Right lobe of liver (tissue), 6 donors: Measurements from ENCODE around the gene ELK3. TPM values are rescaled to one million over a fixed set of nuclear protein-coding genes. Genes with fewer than 3 reads are reported as not detected.

Experiments
- ATAC-seq, 4 donors: fragments of 200-7000 bp; cut with Tn5 transposase; one replicate each; pipeline ENCODE4 v1.9.1; 2020; ENCODE audit warnings: mild to moderate bottlenecking in 4 of 4, moderate library complexity in 4 of 4
- DNase-seq, 3 donors: peaks; one replicate each; pipeline ENCODE4 v3.0.0-alpha.2; 2020
- H3K27ac ChIP-seq, 3 donors: fragments of 200-600 bp; one replicate each; pipeline ENCODE4 v1.8.0; 2022
- H3K27me3 ChIP-seq, 2 donors: fragments of 200-600 bp; one replicate each; pipeline ENCODE4 v1.8.0; 2022
- H3K36me3 ChIP-seq, 4 donors: fragments of 200-600 bp; sonication (generic) in 1 of 4; one replicate each; pipeline versions ENCODE4 v1.5.1 to v1.8.0; 2017 to 2022; ENCODE audit warnings: control low read depth in 1 of 4
- H3K4me1 ChIP-seq, 4 donors: fragments of 200-600 bp; sonication (generic) in 1 of 4; one replicate each; pipeline versions ENCODE4 v1.5.1 to v1.8.0; 2017 to 2022; ENCODE audit warnings: control low read depth in 1 of 4
- H3K4me3 ChIP-seq, 3 donors: fragments of 200-600 bp; one replicate each; pipeline ENCODE4 v1.8.0; 2022
- H3K9me3 ChIP-seq, 4 donors: fragments of 200-600 bp; sonication (generic) in 1 of 4; one replicate each; pipeline versions ENCODE4 v1.5.1 to v1.8.0; 2017 to 2022; ENCODE audit warnings: control low read depth in 1 of 4
- POLR2A ChIP-seq: fragments of 450-650 bp; IDR thresholded peaks from one replicate; pipeline ENCODE4 v1.6.1; 2017; ENCODE audit warnings: antibody characterized with exemption, mild to moderate bottlenecking
- WGBS: methylation state at CpG from one replicate; pipeline ENCODE4 v1.1.6; 2018; ENCODE audit warnings: low coverage, low lambda C conversion rate; ENCODE audit not compliant: insufficient coverage; ENCODE audit errors: missing lambda C conversion rate; 5-methylcytosine and 5-hydroxymethylcytosine counted together
- intact Hi-C, 2 donors: fragments of 100-400 bp; cut with DNase I; formaldehyde crosslinking; loops; one replicate each; pipeline versions ENCODE4 v1.11.2 to v1.14.1; 2022
- total RNA-seq, 6 experiments: library from RNA; depleted of rRNA in 2 of 6; stranded (reverse); fragments of >200 nt in 2 of 6; fragmentation: NEBNext Ultra II Directional in 3 of 6; extraction: Animal tissue kit (Norgen Biotek cat#: 25700) in 3 of 6; gene quantifications; one replicate each; pipeline versions ENCODE4 v1.1.0 to v1.2.4, GENCODE V29; 2016 to 2023
- TF ChIP-seq, protein P1 (sequence below), 4 donors: fragments of 200-600 bp in 3 of 4; fragments of 450-650 bp in 1 of 4; IDR thresholded peaks; one replicate each; pipeline versions ENCODE4 v1.5.1 to v1.8.0; 2016 to 2022; ENCODE audit warnings: antibody characterized with exemption in 4 of 4, mild to moderate bottlenecking in 2 of 4
- donor health status: DM: no; HTN: yes; CAD: no.
- donor health status: DM: no; HTN: no; CAD: no.
- donor health status: DM: no; HTN: no; CAD: no.
- donor health status: DM: no; HTN: yes; CAD: no.
- donor health status: DM: no; HTN: yes; CAD: no.

ELK3 gene
- total RNA-seq, 6 experiments from 2014 or later, result 5.3 to 11.2 (median 5.8) TPM

DNA sequence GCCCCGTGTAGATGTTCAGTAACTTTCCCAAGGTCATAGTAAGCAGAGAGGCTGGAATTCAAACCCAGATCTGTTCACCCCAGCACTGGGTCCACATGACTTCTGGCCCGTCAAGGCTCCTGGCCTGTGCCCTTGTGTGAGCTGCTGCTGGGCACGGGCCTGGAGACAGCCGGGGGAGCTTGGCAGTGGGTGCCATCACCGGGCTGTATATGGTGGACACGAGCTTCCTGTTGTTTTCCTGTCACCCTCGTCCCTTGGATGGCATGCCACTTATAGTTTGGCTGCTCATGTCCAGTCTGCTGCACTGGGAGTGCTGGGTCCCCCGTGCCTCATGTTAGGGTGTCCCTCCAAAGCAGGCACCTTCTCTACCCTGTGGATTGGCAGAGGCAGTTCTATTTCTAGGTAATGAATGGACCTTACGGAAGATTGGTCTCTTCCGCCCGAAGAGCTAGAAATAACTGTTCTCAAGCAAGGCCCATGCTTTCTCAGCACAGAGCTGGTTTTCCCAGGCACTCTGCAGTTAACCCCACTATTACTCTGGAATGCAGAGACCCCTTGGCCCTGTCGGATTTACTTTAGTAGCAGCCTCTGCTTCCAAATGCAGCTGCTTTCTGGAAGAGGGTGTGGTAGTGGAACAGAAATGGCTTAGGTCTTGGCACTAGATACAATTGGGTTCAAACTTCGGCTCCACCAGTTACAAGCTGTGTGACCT is 44.3 kb downstream of the ELK3 start:
- DNase-seq, result no peak
- no peak for ATAC-seq
- TF ChIP-seq POLR2A, result no peak
- TF ChIP-seq, protein P1, sequence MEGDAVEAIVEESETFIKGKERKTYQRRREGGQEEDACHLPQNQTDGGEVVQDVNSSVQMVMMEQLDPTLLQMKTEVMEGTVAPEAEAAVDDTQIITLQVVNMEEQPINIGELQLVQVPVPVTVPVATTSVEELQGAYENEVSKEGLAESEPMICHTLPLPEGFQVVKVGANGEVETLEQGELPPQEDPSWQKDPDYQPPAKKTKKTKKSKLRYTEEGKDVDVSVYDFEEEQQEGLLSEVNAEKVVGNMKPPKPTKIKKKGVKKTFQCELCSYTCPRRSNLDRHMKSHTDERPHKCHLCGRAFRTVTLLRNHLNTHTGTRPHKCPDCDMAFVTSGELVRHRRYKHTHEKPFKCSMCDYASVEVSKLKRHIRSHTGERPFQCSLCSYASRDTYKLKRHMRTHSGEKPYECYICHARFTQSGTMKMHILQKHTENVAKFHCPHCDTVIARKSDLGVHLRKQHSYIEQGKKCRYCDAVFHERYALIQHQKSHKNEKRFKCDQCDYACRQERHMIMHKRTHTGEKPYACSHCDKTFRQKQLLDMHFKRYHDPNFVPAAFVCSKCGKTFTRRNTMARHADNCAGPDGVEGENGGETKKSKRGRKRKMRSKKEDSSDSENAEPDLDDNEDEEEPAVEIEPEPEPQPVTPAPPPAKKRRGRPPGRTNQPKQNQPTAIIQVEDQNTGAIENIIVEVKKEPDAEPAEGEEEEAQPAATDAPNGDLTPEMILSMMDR (IDR thresholded peaks at IDR 0.05), result no peak
- no peak overlapping the region for H3K4me3 ChIP-seq
- peaks cover 0 to 22% (median 0%) of the 10 kb centered on the region in 4 donors for H3K4me1 ChIP-seq
- no peaks in the 10 kb centered on the region for H3K9me3 ChIP-seq
- intact Hi-C loops, result loop anchor here in 1 of 2 donors (10.0 kb wide), 1 partner anchor 156 kb away; no protein-coding TSS in a partner anchor
- 80% methylated on average over 8 of the region's 13 CpGs for WGBS
- no peak overlapping the region for H3K27ac ChIP-seq
- H3K27me3 ChIP-seq, result no peaks in the 10 kb centered on the region
- H3K36me3 ChIP-seq, result no peaks in the 10 kb centered on the region

DNA sequence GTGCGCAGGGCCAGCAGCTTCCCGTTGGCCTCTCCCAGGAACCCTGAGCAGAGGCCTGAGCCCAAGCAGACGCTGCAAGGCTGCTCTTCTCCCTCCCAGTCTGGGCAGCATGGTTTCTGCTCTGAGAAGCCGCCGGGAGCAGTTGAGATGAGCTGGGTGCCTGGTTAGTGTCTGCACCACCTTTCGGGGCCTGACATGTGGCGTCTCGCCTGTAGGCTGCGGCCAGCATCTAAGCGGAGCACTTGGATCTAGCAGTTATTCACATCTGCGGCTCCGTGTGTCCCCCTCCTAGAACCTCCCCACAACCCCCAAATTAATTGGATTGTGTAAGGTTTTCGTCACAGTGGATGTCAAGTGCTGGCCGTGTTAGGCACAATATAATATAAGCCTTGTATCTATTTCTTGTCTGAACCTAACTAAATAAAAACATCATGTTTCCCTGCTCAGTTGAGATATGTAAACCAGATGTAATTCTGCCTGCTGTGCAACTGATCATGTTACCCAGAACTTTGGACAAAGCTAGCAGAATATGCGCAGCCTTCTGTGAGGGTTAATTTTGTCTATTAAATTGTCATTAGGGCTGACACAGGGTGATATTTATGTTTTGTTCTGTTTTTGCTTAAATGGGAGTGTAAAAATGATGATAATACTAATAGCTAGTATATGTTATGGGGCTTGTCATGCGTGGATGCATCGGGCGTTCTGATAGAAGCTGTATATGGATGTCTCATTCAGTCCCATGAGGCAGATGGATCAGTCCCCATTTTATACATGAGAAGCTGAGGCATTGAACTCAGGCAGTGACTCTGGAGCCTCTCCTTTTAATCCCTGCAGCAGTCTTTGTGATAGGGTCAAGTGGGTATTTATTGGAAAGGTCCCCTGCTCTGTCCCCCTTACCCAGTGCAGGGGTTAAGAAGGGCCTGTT is 45.8 kb downstream of the ELK3 start:
- DNase-seq (no peak), ATAC-seq (no peak)
- H3K27me3 ChIP-seq, result no peaks in the 10 kb centered on the region
- H3K36me3 ChIP-seq, result no peaks in the 10 kb centered on the region
- no peak overlapping the region for H3K4me3 ChIP-seq
- no peak overlapping the region for H3K27ac ChIP-seq
- intact Hi-C loops, result loop anchor here in 1 of 2 donors (10.0 kb wide), 1 partner anchor 155 kb away; no protein-coding TSS in a partner anchor
- H3K4me1 ChIP-seq, result peaks cover 0 to 16% (median 0%) of the 10 kb centered on the region in 4 donors
- TF ChIP-seq, protein P1 (IDR thresholded peaks at IDR 0.05), result no peak
- no peak for TF ChIP-seq POLR2A
- whole genome bisulfite sequencing, result 63% methylated on average over 9 of the region's 18 CpGs
- no peaks in the 10 kb centered on the region for H3K9me3 ChIP-seq

DNA sequence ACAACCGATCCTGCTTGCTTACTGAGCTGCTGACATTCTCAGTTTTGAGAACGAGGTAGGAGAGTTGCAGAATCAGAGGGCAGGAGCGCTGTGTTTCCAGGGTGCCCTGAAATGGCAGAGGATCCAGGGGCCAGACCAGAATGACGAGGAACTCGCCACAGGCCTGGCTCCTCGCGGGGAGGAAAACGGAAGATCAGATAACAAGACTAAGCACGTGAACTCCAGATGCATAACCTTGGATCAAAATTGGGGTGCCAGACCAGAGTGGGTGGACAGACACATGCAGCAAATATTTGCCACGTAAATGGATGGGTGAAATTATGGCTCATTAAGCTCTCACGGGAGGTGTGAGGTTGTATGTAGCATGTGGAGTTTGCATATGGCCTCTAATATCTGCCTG is 46.5 kb downstream of the ELK3 start:
- no peak overlapping the region for H3K4me3 ChIP-seq
- no peak overlapping the region for H3K27ac ChIP-seq
- H3K27me3 ChIP-seq, result no peaks in the 10 kb centered on the region
- no peaks in the 10 kb centered on the region for H3K36me3 ChIP-seq
- H3K4me1 ChIP-seq, result peaks cover 0 to 16% (median 0%) of the 10 kb centered on the region in 4 donors
- intact Hi-C loops, result no loop called here
- TF ChIP-seq POLR2A, result no peak
- TF ChIP-seq, protein P1 (IDR thresholded peaks at IDR 0.05), result no peak
- WGBS, result 62% methylated on average over 10 of the region's 11 CpGs
- DNase-seq, result no peak
- no peak for ATAC-seq
- no peaks in the 10 kb centered on the region for H3K9me3 ChIP-seq

DNA sequence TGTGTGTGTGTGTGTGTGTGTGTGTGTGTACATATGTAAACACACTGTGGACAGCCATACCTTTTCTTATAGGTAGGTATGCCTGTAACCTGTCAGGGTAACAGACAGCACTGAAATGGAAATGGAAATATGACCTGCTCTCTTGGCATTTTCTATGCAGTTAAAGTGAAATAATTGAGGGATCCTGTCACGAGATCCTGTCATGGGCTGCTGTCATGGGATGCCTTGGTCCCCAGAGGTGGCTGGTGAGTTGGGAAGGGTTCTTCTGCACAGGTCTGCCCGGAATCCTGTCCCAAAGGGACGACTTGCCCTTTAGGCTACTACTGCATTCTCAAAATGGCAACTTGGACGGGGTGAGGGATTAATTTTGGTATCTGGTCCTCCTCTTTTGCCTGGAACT is 47.3 kb downstream of the ELK3 start:
- Histone ChIP-seq H3K27ac (no peak overlapping the region), H3K27me3 (no peaks in the 10 kb centered on the region), H3K36me3 (no peaks in the 10 kb centered on the region), H3K9me3 (no peaks in the 10 kb centered on the region), H3K4me3 (no peak overlapping the region), H3K4me1 (peaks cover 0 to 13% (median 0%) of the 10 kb centered on the region in 4 donors)
- 80% methylated on average over 1 of the region's 4 CpGs for WGBS
- intact Hi-C loops, result no loop called here
- no peak for ATAC-seq
- DNase-seq, result no peak
- TF ChIP-seq POLR2A, result no peak
